ENCODE data around the gene RALGPS2.
"Not testable (repeated sequence)": the region's sequence is repeated elsewhere in the genome, so short reads cannot be mapped to it uniquely, and the experiment has no call there.

RALGPS2 gene

DNA sequence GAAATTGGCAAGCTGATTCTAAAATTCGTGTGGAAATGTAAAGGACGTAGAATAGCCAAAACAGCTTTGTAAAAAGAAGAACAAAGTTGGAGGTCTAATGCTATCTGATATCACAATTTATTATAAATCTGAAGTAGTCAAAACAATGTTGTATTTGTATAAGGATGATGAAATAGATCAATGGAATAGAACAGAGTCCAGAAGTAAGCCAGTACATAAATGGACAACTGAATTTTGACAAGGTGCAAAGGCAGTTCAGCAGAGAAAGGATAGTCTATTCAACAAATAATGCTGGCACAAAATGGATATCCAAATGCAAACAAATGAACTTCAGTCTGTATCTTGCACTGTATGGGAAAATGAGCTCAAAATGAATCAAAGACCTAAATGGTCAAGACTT lies 20.2 kb downstream of the RALGPS2 start:
- Histone ChIP-seq H3K27ac (ENCODE audit: low read depth, low read length) (no peak overlapping the region), H3K27me3 (ENCODE audit: low read length) (no peaks in the 10 kb centered on the region), H3K4me3 (ENCODE audit: insufficient read depth, low read length, poor library complexity, severe bottlenecking) (no peak overlapping the region), H2AFZ (ENCODE audit: low read depth, low read length, severe bottlenecking) (no peak overlapping the region), H3K36me3 (ENCODE audit: low read length) (peaks cover 31% of the 10 kb centered on the region), H3K9ac (ENCODE audit: low read length) (no peak overlapping the region), H3K79me2 (ENCODE audit: insufficient read depth, low read length) (peaks cover 63% of the 10 kb centered on the region), H4K20me1 (ENCODE audit: low read depth, low read length) (no peaks in the 10 kb centered on the region), H3K4me2 (ENCODE audit: low read depth, low read length, poor library complexity, severe bottlenecking) (no peak overlapping the region), H3K9me3 (ENCODE audit: insufficient read depth, low read length) (no peaks in the 10 kb centered on the region), H3F3A (ENCODE audit: insufficient read depth) (peaks cover 14% of the 10 kb centered on the region), H3K9me2 (replicated peaks; ENCODE audit: insufficient read depth, low read length) (no peaks in the 10 kb centered on the region)
- TF ChIP-seq CTCF (IDR thresholded peaks at IDR 0.05; ENCODE audit: insufficient read depth, low read length, poor library complexity, severe bottlenecking), result no peak
- no peak for TF ChIP-seq EZH2phosphoT487 (conservative IDR thresholded peaks at IDR 0.05; ENCODE audit: low read length)

DNA sequence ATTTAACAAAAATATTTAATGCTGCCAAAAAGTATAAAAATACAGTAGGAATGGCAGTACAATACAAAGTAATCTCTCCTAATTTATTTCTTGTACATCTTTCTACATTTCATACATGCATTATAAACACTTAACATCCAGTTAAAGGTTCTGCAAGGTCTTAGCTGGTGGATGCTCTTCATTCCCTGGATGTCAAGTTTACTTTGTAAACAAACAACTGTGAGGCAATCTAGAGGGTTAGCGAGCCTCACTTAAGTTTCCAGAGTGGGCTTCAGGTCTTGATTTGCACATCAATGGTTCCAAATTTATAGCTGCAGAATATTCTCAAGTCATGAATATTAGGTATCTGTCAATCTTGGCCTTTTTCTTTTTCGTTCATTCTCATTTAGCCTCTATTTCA lies 21.3 kb downstream of the RALGPS2 start:
- TF ChIP-seq EZH2phosphoT487 (conservative IDR thresholded peaks at IDR 0.05; ENCODE audit: low read length), result no peak
- TF ChIP-seq CTCF (IDR thresholded peaks at IDR 0.05; ENCODE audit: insufficient read depth, low read length, poor library complexity, severe bottlenecking), result no peak
- H3K4me3 ChIP-seq (ENCODE audit: insufficient read depth, low read length, poor library complexity, severe bottlenecking), result no peak overlapping the region
- no peak overlapping the region for H3K27ac ChIP-seq (ENCODE audit: low read depth, low read length)
- no peak overlapping the region for H3K4me2 ChIP-seq (ENCODE audit: low read depth, low read length, poor library complexity, severe bottlenecking)
- no peaks in the 10 kb centered on the region for H4K20me1 ChIP-seq (ENCODE audit: low read depth, low read length)
- no peaks in the 10 kb centered on the region for H3K9me2 ChIP-seq (replicated peaks; ENCODE audit: insufficient read depth, low read length)
- no peak overlapping the region for H3K9ac ChIP-seq (ENCODE audit: low read length)
- no peaks in the 10 kb centered on the region for H3K9me3 ChIP-seq (ENCODE audit: insufficient read depth, low read length)
- H3F3A ChIP-seq (ENCODE audit: insufficient read depth), result peaks cover 22% of the 10 kb centered on the region
- no peak overlapping the region for H2AFZ ChIP-seq (ENCODE audit: low read depth, low read length, severe bottlenecking)
- peaks cover 26% of the 10 kb centered on the region for H3K36me3 ChIP-seq (ENCODE audit: low read length)
- peaks cover 63% of the 10 kb centered on the region for H3K79me2 ChIP-seq (ENCODE audit: insufficient read depth, low read length)
- no peaks in the 10 kb centered on the region for H3K27me3 ChIP-seq (ENCODE audit: low read length)

DNA sequence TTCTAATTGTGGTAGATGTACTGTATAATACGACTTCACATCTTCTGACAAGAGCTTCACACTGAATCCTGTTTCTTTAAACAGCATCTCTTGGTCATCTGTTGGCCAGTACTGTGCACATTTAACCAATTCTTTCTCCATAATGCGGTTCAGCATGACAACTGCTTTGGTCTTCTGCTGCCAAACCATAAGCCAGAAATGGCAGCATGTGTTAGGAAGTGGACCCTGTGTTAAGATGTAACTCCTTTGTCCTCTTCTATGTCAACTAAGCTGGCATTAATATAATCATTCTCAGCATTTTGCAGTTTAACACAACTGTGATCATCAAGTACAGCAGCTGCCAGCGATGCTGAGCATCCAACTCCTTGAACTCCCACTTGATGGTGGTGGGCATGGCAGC lies 22.3 kb downstream of the RALGPS2 start:
- H3K4me2 ChIP-seq (ENCODE audit: low read depth, low read length, poor library complexity, severe bottlenecking); H3K9ac ChIP-seq (ENCODE audit: low read length); H3K27ac ChIP-seq (ENCODE audit: low read depth, low read length); H4K20me1 ChIP-seq (ENCODE audit: low read depth, low read length); H3K4me3 ChIP-seq (ENCODE audit: insufficient read depth, low read length, poor library complexity, severe bottlenecking); H2AFZ ChIP-seq (ENCODE audit: low read depth, low read length, severe bottlenecking); H3K9me2 ChIP-seq (replicated peaks; ENCODE audit: insufficient read depth, low read length); H3K9me3 ChIP-seq (ENCODE audit: insufficient read depth, low read length); H3K27me3 ChIP-seq (ENCODE audit: low read length): not testable (repeated sequence)
- peaks cover 68% of the 10 kb centered on the region for H3K79me2 ChIP-seq (ENCODE audit: insufficient read depth, low read length)
- peaks cover 33% of the 10 kb centered on the region for H3F3A ChIP-seq (ENCODE audit: insufficient read depth)
- H3K36me3 ChIP-seq (ENCODE audit: low read length), result peaks cover 18% of the 10 kb centered on the region

- Histone ChIP-seq H3F3A (ENCODE audit: insufficient read depth) (peaks cover 29% of the 10 kb centered on the region), H2AFZ (ENCODE audit: low read depth, low read length, severe bottlenecking) (no peak overlapping the region), H3K27ac (ENCODE audit: low read depth, low read length) (peak overlapping the region; percentile 67), H3K4me3 (ENCODE audit: insufficient read depth, low read length, poor library complexity, severe bottlenecking) (no peak overlapping the region), H4K20me1 (ENCODE audit: low read depth, low read length) (no peaks in the 10 kb centered on the region), H3K27me3 (ENCODE audit: low read length) (no peaks in the 10 kb centered on the region), H3K79me2 (ENCODE audit: insufficient read depth, low read length) (peaks cover 71% of the 10 kb centered on the region), H3K36me3 (ENCODE audit: low read length) (peaks cover 13% of the 10 kb centered on the region), H3K9me3 (ENCODE audit: insufficient read depth, low read length) (peaks cover 3% of the 10 kb centered on the region; the same call in 1 of the 2 replicates), H3K9me2 (replicated peaks; ENCODE audit: insufficient read depth, low read length) (no peaks in the 10 kb centered on the region), H3K9ac (ENCODE audit: low read length) (peak overlapping the region; percentile 16), H3K4me2 (ENCODE audit: low read depth, low read length, poor library complexity, severe bottlenecking) (peak overlapping the region; percentile 50)
- TF ChIP-seq EZH2phosphoT487 (conservative IDR thresholded peaks at IDR 0.05; ENCODE audit: low read length), result no peak
Measured at GRCh38 chr1:178749581-178750166, 24.6 kb downstream of the RALGPS2 start.

Measured in SU-DHL-6 (cell line).